SK-N-SH treated with all-trans-retinoic acid at 6 μM for 48 hours (cell line): ENCODE results near the gene SMIM22.

Source experiments
- ATAC-seq: fragments of 200-7000 bp; cut with Tn5 transposase; 3 replicates; pipeline ENCODE4 v1.9.1; 2020; ENCODE audit warnings: mild to moderate bottlenecking, moderate library complexity
- ARNTL ChIP-seq: fragments of 450-650 bp; formaldehyde crosslinking; IDR thresholded peaks from 2 replicates; pipeline ENCODE4 v1.5.0; 2020; ENCODE audit warnings: low read depth, mild to moderate bottlenecking, moderate library complexity, borderline replicate concordance
- BACH2 ChIP-seq: fragments of 250-450 bp; sonication (Bioruptor Pico); IDR thresholded peaks from 2 replicates; pipeline ENCODE4 v1.9.0; 2021; ENCODE audit warnings: mild to moderate bottlenecking, borderline replicate concordance
- CSDC2 ChIP-seq: fragments of 250-450 bp; sonication (Bioruptor Pico); IDR thresholded peaks from 2 replicates; pipeline ENCODE4 v1.5.0; 2020; ENCODE audit warnings: mild to moderate bottlenecking, moderate library complexity
- ESRRG ChIP-seq: fragments of 250-450 bp; sonication (Bioruptor Pico); IDR thresholded peaks from 2 replicates; pipeline ENCODE4 v1.6.1; 2021; ENCODE audit warnings: mild to moderate bottlenecking
- GLIS3 ChIP-seq: fragments of 250-450 bp; sonication (Bioruptor Pico); IDR thresholded peaks from 2 replicates; pipeline ENCODE4 v1.5.0; 2020; ENCODE audit warnings: mild to moderate bottlenecking, moderate library complexity
- ISL1 ChIP-seq: fragments of 250-450 bp; sonication (Bioruptor Pico); IDR thresholded peaks from 2 replicates; pipeline ENCODE4 v2.1.2; 2022; ENCODE audit warnings: mild to moderate bottlenecking, moderate library complexity
- OSR1 ChIP-seq: fragments of 250-450 bp; sonication (Bioruptor Pico); IDR thresholded peaks from 2 replicates; pipeline ENCODE4 v1.8.0; 2022; ENCODE audit warnings: moderate library complexity, mild to moderate bottlenecking, inconsistent platforms
- PPARA ChIP-seq: fragments of 250-450 bp; sonication (Bioruptor Pico); IDR thresholded peaks from 2 replicates; pipeline ENCODE4 v1.5.0; 2020; ENCODE audit warnings: mild to moderate bottlenecking, borderline replicate concordance
- RARB ChIP-seq: fragments of 250-450 bp; sonication (Bioruptor Pico); IDR thresholded peaks from 2 replicates; pipeline ENCODE4 v1.8.0; 2021; ENCODE audit warnings: mild to moderate bottlenecking, moderate library complexity
- SNAI2 ChIP-seq: fragments of 250-450 bp; sonication (Bioruptor Pico); IDR thresholded peaks from 2 replicates; pipeline ENCODE4 v1.5.0; 2020; ENCODE audit warnings: mild to moderate bottlenecking, moderate library complexity
- TCF4 ChIP-seq: fragments of 250-450 bp; sonication (Bioruptor Pico); IDR thresholded peaks from 2 replicates; pipeline ENCODE4 v1.8.0; 2021; ENCODE audit warnings: mild to moderate bottlenecking, moderate library complexity, borderline replicate concordance
- TOX ChIP-seq: fragments of 250-450 bp; sonication (Bioruptor Pico); IDR thresholded peaks from 2 replicates; pipeline ENCODE4 v1.8.0; 2021; ENCODE audit warnings: mild to moderate bottlenecking, moderate library complexity, borderline replicate concordance
- TSHZ2 ChIP-seq: fragments of 250-450 bp; sonication (Bioruptor Pico); IDR thresholded peaks from 2 replicates; pipeline ENCODE4 v1.5.0; 2020; ENCODE audit warnings: mild to moderate bottlenecking, moderate library complexity
- ZC3H10 ChIP-seq: fragments of 250-450 bp; sonication (Bioruptor Pico); IDR thresholded peaks from 2 replicates; pipeline ENCODE4 v1.5.1; 2021; ENCODE audit warnings: mild to moderate bottlenecking, moderate library complexity
- ZFP3 ChIP-seq: fragments of 250-450 bp; sonication (Bioruptor Pico); IDR thresholded peaks from 2 replicates; pipeline ENCODE4 v1.5.0; 2020; ENCODE audit warnings: mild to moderate bottlenecking, moderate library complexity
- ZFP30 ChIP-seq: fragments of 450-650 bp; formaldehyde crosslinking; IDR thresholded peaks from 2 replicates; pipeline ENCODE4 v1.5.0; 2022; ENCODE audit warnings: mild to moderate bottlenecking, moderate library complexity
- ZNF565 ChIP-seq: fragments of 450-650 bp; formaldehyde crosslinking; conservative IDR thresholded peaks from 2 replicates; pipeline ENCODE4 v1.5.0; 2020; ENCODE audit warnings: low read depth, mild to moderate bottlenecking, moderate library complexity
- ZNF70 ChIP-seq: fragments of 450-650 bp; formaldehyde crosslinking; IDR thresholded peaks from 2 replicates; pipeline ENCODE4 v1.5.0; 2020; ENCODE audit warnings: mild to moderate bottlenecking, moderate library complexity
- ZNF8 ChIP-seq: fragments of 450-650 bp; formaldehyde crosslinking; IDR thresholded peaks from 2 replicates; pipeline ENCODE4 v1.5.0; 2020; ENCODE audit warnings: mild to moderate bottlenecking, moderate library complexity
- TF ChIP-seq, protein P1 (sequence below): fragments of 250-450 bp; sonication (Bioruptor Pico); IDR thresholded peaks from 2 replicates; pipeline ENCODE4 v1.5.1; 2021; ENCODE audit warnings: mild to moderate bottlenecking, moderate library complexity
- TF ChIP-seq, protein P2 (sequence below): fragments of 250-450 bp; sonication (Bioruptor Pico); IDR thresholded peaks from 2 replicates; pipeline ENCODE4 v1.8.0; 2021; ENCODE audit warnings: low read depth, mild to moderate bottlenecking, moderate library complexity, borderline replicate concordance
- TF ChIP-seq, protein P3 (sequence below): fragments of 250-450 bp; sonication (Bioruptor Pico); IDR thresholded peaks from 2 replicates; pipeline ENCODE4 v1.8.0; 2020; ENCODE audit warnings: mild to moderate bottlenecking, moderate library complexity, borderline replicate concordance
- TF ChIP-seq, protein P4 (sequence below): fragments of 250-450 bp; sonication (Bioruptor Pico); IDR thresholded peaks from 2 replicates; pipeline ENCODE4 v1.5.1; 2020; ENCODE audit warnings: low read depth, mild to moderate bottlenecking, moderate library complexity

SMIM22 gene

GRCh38 chr16:4749700-4750257 is 45.4 kb upstream of the SMIM22 start:
- no peak for TF ChIP-seq ZNF8 (CRISPR knock-in tag)
- TF ChIP-seq, protein P1, sequence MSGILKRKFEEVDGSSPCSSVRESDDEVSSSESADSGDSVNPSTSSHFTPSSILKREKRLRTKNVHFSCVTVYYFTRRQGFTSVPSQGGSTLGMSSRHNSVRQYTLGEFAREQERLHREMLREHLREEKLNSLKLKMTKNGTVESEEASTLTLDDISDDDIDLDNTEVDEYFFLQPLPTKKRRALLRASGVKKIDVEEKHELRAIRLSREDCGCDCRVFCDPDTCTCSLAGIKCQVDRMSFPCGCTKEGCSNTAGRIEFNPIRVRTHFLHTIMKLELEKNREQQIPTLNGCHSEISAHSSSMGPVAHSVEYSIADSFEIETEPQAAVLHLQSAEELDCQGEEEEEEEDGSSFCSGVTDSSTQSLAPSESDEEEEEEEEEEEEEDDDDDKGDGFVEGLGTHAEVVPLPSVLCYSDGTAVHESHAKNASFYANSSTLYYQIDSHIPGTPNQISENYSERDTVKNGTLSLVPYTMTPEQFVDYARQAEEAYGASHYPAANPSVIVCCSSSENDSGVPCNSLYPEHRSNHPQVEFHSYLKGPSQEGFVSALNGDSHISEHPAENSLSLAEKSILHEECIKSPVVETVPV (CRISPR knock-in tag), result no peak
- TF ChIP-seq, protein P2, sequence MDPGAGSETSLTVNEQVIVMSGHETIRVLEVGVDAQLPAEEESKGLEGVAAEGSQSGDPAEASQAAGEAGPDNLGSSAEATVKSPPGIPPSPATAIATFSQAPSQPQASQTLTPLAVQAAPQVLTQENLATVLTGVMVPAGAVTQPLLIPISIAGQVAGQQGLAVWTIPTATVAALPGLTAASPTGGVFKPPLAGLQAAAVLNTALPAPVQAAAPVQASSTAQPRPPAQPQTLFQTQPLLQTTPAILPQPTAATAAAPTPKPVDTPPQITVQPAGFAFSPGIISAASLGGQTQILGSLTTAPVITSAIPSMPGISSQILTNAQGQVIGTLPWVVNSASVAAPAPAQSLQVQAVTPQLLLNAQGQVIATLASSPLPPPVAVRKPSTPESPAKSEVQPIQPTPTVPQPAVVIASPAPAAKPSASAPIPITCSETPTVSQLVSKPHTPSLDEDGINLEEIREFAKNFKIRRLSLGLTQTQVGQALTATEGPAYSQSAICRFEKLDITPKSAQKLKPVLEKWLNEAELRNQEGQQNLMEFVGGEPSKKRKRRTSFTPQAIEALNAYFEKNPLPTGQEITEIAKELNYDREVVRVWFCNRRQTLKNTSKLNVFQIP (CRISPR knock-in tag), result no peak
- no peak for TF ChIP-seq OSR1 (CRISPR knock-in tag)
- no peak for TF ChIP-seq TSHZ2 (CRISPR knock-in tag)
- TF ChIP-seq ESRRG, result no peak
- TF ChIP-seq ARNTL (CRISPR knock-in tag), result no peak
- no peak for TF ChIP-seq BACH2
- TF ChIP-seq, protein P3, sequence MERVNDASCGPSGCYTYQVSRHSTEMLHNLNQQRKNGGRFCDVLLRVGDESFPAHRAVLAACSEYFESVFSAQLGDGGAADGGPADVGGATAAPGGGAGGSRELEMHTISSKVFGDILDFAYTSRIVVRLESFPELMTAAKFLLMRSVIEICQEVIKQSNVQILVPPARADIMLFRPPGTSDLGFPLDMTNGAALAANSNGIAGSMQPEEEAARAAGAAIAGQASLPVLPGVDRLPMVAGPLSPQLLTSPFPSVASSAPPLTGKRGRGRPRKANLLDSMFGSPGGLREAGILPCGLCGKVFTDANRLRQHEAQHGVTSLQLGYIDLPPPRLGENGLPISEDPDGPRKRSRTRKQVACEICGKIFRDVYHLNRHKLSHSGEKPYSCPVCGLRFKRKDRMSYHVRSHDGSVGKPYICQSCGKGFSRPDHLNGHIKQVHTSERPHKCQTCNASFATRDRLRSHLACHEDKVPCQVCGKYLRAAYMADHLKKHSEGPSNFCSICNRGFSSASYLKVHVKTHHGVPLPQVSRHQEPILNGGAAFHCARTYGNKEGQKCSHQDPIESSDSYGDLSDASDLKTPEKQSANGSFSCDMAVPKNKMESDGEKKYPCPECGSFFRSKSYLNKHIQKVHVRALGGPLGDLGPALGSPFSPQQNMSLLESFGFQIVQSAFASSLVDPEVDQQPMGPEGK (CRISPR knock-in tag), result no peak
- TF ChIP-seq ZFP30, result no peak
- TF ChIP-seq PPARA (CRISPR knock-in tag), result no peak
- TF ChIP-seq CSDC2, result no peak
- TF ChIP-seq ZNF565 (CRISPR knock-in tag), result no peak
- TF ChIP-seq GLIS3 (CRISPR knock-in tag), result no peak
- TF ChIP-seq ZNF70 (CRISPR knock-in tag), result no peak
- no peak for TF ChIP-seq ZC3H10 (CRISPR knock-in tag)
- TF ChIP-seq ZFP3 (CRISPR knock-in tag), result no peak
- TF ChIP-seq, all 23 proteins: peak for 0
- no peak for ATAC-seq

DNA sequence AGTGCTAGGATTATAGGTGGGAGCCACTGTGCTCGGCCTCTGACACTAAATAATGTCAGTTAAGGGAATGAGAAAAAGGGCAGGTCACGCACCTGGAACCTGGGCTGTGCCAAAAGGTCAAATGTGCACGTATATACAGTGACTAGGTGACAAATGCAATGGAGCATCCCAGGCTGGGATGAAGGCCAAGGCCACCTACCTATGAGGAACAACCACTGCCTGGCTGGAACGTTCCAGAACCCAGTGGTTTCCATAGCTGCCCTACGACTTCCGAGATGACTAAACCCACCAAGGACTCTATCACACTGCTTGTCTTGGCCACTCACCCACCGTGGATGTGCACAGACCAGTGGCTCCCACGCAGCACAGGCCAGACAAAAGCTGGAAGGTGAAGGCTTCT is 44.3 kb upstream of the SMIM22 start:
- ATAC-seq, result no peak
- TF ChIP-seq ZNF70 (CRISPR knock-in tag) (no peak), BACH2 (no peak), ARNTL (CRISPR knock-in tag) (no peak), ZFP30 (no peak), ZC3H10 (CRISPR knock-in tag) (no peak), OSR1 (CRISPR knock-in tag) (no peak), TCF4 (CRISPR knock-in tag) (no peak), ISL1 (CRISPR knock-in tag) (no peak)

DNA sequence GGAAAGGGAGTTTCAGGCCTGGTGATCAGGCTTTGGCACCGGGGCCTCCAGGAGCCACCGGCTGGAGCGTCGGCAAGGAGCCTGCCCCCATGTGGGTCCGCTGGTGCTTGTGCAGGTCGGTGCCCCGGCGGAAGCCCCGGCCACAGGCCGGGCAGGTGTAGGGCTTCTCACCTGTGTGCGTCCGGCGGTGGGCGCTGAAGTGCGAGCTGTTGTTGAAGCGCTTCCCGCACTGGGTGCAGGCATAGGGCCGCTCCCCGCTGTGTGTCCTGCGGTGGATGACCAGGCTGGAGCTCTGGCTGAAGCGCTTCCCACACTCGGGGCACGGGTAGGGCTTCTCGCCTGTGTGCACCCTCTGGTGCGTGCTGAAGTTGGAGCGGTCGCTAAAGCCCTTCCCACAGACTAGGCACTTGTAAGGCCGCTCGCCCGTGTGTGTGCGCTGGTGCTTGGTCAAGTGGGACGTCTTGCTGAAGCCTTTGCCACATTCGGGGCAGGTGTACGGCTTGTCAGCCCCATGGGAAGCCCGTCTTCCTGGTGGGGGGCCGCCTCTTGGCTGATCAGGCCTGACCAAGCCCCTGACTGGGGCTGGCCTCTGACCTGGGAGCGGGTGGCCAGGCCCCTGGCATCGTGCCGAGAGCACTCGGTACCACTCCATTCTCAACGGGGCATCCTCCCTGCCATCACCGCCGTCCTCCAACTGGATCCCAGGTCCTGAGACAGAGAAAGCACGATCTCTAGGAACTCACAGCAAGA is 42.6 kb upstream of the SMIM22 start:
- ATAC-seq, result no peak
- TF ChIP-seq ZC3H10 (CRISPR knock-in tag), result no peak
- TF ChIP-seq ISL1 (CRISPR knock-in tag), result no peak
- no peak for TF ChIP-seq TCF4 (CRISPR knock-in tag)
- TF ChIP-seq CSDC2, result no peak
- TF ChIP-seq RARB (CRISPR knock-in tag), result no peak
- no peak for TF ChIP-seq ZFP3 (CRISPR knock-in tag)
- TF ChIP-seq OSR1 (CRISPR knock-in tag), result no peak
- no peak for TF ChIP-seq BACH2
- TF ChIP-seq SNAI2 (CRISPR knock-in tag), result no peak
- TF ChIP-seq TSHZ2 (CRISPR knock-in tag), result no peak
- no peak for TF ChIP-seq ZNF70 (CRISPR knock-in tag)
- TF ChIP-seq, protein P4, sequence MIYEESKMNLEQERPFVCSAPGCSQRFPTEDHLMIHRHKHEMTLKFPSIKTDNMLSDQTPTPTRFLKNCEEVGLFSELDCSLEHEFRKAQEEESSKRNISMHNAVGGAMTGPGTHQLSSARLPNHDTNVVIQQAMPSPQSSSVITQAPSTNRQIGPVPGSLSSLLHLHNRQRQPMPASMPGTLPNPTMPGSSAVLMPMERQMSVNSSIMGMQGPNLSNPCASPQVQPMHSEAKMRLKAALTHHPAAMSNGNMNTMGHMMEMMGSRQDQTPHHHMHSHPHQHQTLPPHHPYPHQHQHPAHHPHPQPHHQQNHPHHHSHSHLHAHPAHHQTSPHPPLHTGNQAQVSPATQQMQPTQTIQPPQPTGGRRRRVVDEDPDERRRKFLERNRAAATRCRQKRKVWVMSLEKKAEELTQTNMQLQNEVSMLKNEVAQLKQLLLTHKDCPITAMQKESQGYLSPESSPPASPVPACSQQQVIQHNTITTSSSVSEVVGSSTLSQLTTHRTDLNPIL, result no peak
- TF ChIP-seq TOX (CRISPR knock-in tag), result no peak
- no peak for TF ChIP-seq ESRRG
- no peak for TF ChIP-seq ZNF565 (CRISPR knock-in tag)
- no peak for TF ChIP-seq ARNTL (CRISPR knock-in tag)
